Osteocyte (in vitro differentiated cells): ENCODE data around the gene IL2RA. TPM values are rescaled to one million over a fixed set of nuclear protein-coding genes. Genes with fewer than 3 reads are reported as not detected.

Source experiments
- DNase-seq: peaks from one replicate; pipeline ENCODE4 v3.0.0; 2021; ENCODE audit warnings: mixed read lengths; ENCODE audit not compliant: unreplicated experiment; ENCODE audit errors: extremely low spot score
- H3K27ac Mint-ChIP-seq: one replicate; pipeline ENCODE4 v1.8.0; 2021; ENCODE audit warnings: mild to moderate bottlenecking, mixed read lengths; ENCODE audit not compliant: unreplicated experiment
- H3K27me3 Mint-ChIP-seq: one replicate; pipeline ENCODE4 v1.8.0; 2021; ENCODE audit warnings: mixed read lengths; ENCODE audit not compliant: unreplicated experiment
- H3K36me3 Mint-ChIP-seq: one replicate; pipeline ENCODE4 v1.8.0; 2021; ENCODE audit warnings: mixed read lengths; ENCODE audit not compliant: unreplicated experiment
- H3K4me1 Mint-ChIP-seq: one replicate; pipeline ENCODE4 v1.8.0; 2021; ENCODE audit warnings: mixed read lengths; ENCODE audit not compliant: unreplicated experiment
- H3K4me3 Mint-ChIP-seq: one replicate; pipeline ENCODE4 v1.8.0; 2021; ENCODE audit warnings: mild to moderate bottlenecking, moderate library complexity, mixed read lengths; ENCODE audit not compliant: unreplicated experiment
- H3K9me3 Mint-ChIP-seq: one replicate; pipeline ENCODE4 v1.8.0; 2021; ENCODE audit warnings: mixed read lengths; ENCODE audit not compliant: unreplicated experiment
- total RNA-seq: library from RNA; stranded (reverse); gene quantifications from 2 replicates; pipeline ENCODE4 v1.2.1, GENCODE V29; 2021
- TF ChIP-seq, protein P1 (sequence below): fragments of 200-600 bp; sonication (generic); IDR thresholded peaks from 2 replicates; pipeline ENCODE4 v1.5.0; 2021; ENCODE audit warnings: antibody characterized with exemption, mild to moderate bottlenecking, moderate library complexity

IL2RA gene
- total RNA-seq, 1 donor from 2014 or later = not detected

DNA sequence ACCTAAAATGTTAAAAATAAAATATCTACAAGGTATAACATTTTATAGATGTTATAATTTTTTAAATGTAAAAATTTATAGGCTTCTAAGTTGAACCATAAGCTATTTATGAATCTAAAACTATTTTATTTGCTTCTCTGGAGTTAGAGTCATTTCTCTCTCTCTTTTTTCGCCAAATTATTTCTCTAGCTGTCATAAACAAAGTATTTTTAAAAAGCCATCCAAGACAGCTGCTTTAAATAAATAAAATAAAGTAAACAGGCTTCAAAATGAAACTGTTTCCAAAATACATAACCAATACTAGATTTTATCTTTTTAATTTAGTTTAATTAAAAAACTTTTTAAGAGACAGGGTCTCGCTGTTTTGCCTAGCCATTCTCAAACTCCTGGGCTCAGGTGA lies 72.4 kb downstream of the IL2RA start:
- peaks cover 55% of the 10 kb centered on the region for H3K27me3 Mint-ChIP-seq
- no peak for DNase-seq
- H3K4me3 Mint-ChIP-seq = no peak overlapping the region
- H3K36me3 Mint-ChIP-seq = peaks cover 4% of the 10 kb centered on the region
- peaks cover 27% of the 10 kb centered on the region for H3K9me3 Mint-ChIP-seq
- TF ChIP-seq, protein P1, sequence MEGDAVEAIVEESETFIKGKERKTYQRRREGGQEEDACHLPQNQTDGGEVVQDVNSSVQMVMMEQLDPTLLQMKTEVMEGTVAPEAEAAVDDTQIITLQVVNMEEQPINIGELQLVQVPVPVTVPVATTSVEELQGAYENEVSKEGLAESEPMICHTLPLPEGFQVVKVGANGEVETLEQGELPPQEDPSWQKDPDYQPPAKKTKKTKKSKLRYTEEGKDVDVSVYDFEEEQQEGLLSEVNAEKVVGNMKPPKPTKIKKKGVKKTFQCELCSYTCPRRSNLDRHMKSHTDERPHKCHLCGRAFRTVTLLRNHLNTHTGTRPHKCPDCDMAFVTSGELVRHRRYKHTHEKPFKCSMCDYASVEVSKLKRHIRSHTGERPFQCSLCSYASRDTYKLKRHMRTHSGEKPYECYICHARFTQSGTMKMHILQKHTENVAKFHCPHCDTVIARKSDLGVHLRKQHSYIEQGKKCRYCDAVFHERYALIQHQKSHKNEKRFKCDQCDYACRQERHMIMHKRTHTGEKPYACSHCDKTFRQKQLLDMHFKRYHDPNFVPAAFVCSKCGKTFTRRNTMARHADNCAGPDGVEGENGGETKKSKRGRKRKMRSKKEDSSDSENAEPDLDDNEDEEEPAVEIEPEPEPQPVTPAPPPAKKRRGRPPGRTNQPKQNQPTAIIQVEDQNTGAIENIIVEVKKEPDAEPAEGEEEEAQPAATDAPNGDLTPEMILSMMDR = no peak
- H3K27ac Mint-ChIP-seq = no peak overlapping the region
- no peaks in the 10 kb centered on the region for H3K4me1 Mint-ChIP-seq

DNA sequence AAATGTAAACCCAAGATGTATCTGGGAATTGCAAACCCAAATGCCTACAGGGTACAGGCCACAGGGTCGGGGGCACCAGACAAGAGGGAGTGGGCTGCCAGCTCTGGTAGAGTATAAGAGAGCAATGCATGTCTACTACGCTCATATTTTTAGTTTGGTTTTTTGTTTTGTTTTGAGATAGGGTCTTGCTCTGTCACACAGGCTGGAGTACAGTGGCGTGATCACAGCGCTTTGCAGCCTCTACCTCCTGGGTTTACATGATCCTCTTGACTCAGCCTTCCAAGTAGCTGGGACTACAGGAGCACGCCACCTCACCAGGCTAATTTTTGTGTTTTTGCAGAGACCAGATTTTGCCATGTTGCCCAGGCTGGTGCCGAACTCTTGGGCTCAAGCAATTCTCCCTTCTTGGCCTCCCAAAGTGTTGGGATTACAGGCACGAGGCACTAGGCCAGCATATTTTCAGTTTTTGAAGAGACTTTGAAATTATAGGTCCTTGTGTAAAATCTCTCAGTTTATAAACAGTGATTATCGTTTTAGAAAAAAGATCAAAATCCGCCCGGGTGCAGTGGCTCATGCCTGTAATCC lies 73.7 kb downstream of the IL2RA start:
- Mint-ChIP-seq H3K27me3 (peaks cover 57% of the 10 kb centered on the region), H3K9me3 (peaks cover 16% of the 10 kb centered on the region), H3K27ac (no peak overlapping the region), H3K4me1 (no peaks in the 10 kb centered on the region), H3K36me3 (no peaks in the 10 kb centered on the region), H3K4me3 (no peak overlapping the region)
- TF ChIP-seq, protein P1 = no peak
- DNase-seq = peak; percentile 32

DNA sequence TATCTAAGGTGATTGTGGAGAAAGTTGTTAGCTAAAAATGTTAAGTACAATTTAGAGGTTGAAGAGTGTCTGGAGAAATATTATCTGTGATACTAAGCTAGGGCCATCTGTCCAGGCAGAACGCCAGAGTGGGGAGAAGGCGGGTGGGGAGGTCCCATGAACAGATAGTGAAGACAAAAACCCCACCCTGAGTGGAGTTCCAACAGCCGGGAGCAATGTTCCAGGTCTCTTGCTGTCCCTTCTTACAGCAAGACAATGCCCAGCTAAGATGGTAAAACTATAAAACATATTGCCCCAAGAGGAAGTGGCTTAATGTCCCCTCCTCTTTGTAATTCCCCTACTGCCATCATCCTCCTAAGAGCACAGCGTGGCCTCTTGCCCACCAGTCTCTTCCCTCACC lies 74.4 kb downstream of the IL2RA start:
- Mint-ChIP-seq H3K4me1 (no peaks in the 10 kb centered on the region), H3K4me3 (no peak overlapping the region), H3K27me3 (peaks cover 62% of the 10 kb centered on the region), H3K36me3 (no peaks in the 10 kb centered on the region), H3K9me3 (peaks cover 13% of the 10 kb centered on the region), H3K27ac (no peak overlapping the region)
- TF ChIP-seq, protein P1 = no peak
- DNase-seq = peak; percentile 34

DNA sequence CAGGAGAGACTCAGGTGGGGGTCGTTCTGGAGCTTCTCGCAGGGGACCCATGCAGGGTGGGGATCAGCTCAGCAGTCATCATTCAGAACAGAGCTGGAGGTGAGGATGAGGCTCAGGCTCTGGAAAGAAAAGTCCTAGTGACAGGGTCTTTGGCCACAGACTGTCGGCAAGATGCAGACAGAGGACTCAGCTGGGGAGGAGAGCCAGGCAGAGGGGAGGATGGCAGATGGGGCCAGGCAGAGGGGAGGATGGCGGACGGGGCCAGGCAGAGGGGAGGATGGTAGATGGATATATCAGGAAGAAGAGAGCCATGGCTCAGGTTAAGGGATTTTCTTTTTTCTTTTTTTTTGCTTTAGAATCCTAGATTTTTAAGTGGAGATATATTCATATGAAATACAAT lies 77.1 kb downstream of the IL2RA start:
- Mint-ChIP-seq H3K9me3 (no peaks in the 10 kb centered on the region), H3K4me3 (no peak overlapping the region), H3K36me3 (no peaks in the 10 kb centered on the region), H3K27ac (no peak overlapping the region), H3K4me1 (no peaks in the 10 kb centered on the region), H3K27me3 (peaks cover 68% of the 10 kb centered on the region)
- TF ChIP-seq, protein P1 = no peak
- peak; percentile 59 for DNase-seq

DNA sequence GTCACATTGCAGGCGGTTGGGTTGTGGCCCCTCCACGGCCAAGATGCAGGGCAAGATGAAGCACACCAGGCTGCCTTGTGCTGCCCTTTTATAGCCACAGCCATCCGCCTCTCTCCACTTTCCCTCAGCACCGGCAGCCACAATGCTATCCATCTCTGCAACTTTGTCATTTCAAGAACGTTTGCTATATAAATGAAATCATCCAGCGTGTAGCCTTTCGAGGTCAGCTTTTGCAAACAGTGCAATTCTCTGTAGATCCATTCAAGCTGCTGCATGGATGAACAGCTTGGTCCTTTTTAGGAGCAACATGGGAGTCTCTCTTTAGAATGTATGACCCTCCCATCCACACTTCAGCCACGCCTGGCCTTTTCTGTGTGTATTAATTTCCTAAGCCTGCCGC lies 78.4 kb downstream of the IL2RA start:
- no peak overlapping the region for H3K27ac Mint-ChIP-seq
- H3K9me3 Mint-ChIP-seq = no peaks in the 10 kb centered on the region
- peaks cover 71% of the 10 kb centered on the region for H3K27me3 Mint-ChIP-seq
- TF ChIP-seq, protein P1 = no peak
- H3K36me3 Mint-ChIP-seq = no peaks in the 10 kb centered on the region
- DNase-seq = peak; percentile 65
- H3K4me1 Mint-ChIP-seq = no peaks in the 10 kb centered on the region
- H3K4me3 Mint-ChIP-seq = no peak overlapping the region
